H1 (cell line): Measurements from ENCODE around the gene ADNP. TPM values are rescaled to one million over a fixed set of nuclear protein-coding genes. Genes with fewer than 3 reads are reported as not detected.

Experiments
- CTCF ChIA-PET: fragments of 300-600 bp; sonication (Branson Sonifier 250); formaldehyde crosslinking; loops from one replicate; lab custom pipeline; 2021; ENCODE audit not compliant: partially characterized antibody; lab: Charles Lee
- POLR2A ChIA-PET: fragments of 300-600 bp; sonication (Branson Sonifier 250); formaldehyde crosslinking; loops from one replicate; lab custom pipeline; 2021; ENCODE audit warnings: inconsistent platforms; ENCODE audit not compliant: partially characterized antibody; lab: Charles Lee
- DNase-seq, 2 experiments: peaks; one replicate each; pipeline versions ENCODE4 v3.0.0 to v3.0.0-alpha.2; 2010 to 2022; ENCODE audit warnings: low spot score in 2 of 2, low read depth in 1 of 2, mixed read lengths in 1 of 2
- FAIRE-seq: peaks from 2 replicates; lab custom pipeline; 2011; peaks lifted over from hg19 to GRCh38; lab: Jason Lieb, UNC
- H2AFZ ChIP-seq: 2 replicates; pipeline ENCODE4 v1.8.1; 2012; ENCODE audit warnings: low read length, inconsistent platforms
- H2AK5ac ChIP-seq: 2 replicates; pipeline ENCODE4 v1.6.1; 2013; ENCODE audit warnings: low read depth, low read length
- H2BK120ac ChIP-seq: replicated peaks from 2 replicates; pipeline ENCODE3; 2013; ENCODE audit warnings: low read depth, low read length, inconsistent platforms
- H2BK12ac ChIP-seq: 2 replicates; pipeline ENCODE4 v1.6.1; 2013; ENCODE audit warnings: low read depth, low read length
- H2BK15ac ChIP-seq: 2 replicates; pipeline ENCODE4 v1.6.1; 2013; ENCODE audit warnings: low read length
- H2BK20ac ChIP-seq: 2 replicates; pipeline ENCODE4 v1.6.1; 2013; ENCODE audit warnings: low read length
- H2BK5ac ChIP-seq: 2 replicates; pipeline ENCODE4 v1.6.1; 2013; ENCODE audit warnings: low read depth, low read length
- H3K14ac ChIP-seq: 2 replicates; pipeline ENCODE4 v1.6.1; 2013; ENCODE audit warnings: inconsistent platforms; ENCODE audit not compliant: insufficient read length
- H3K18ac ChIP-seq: 2 replicates; pipeline ENCODE4 v1.6.1; 2013; ENCODE audit warnings: low read length; ENCODE audit errors: extremely low read depth
- H3K23ac ChIP-seq: 2 replicates; pipeline ENCODE4 v1.6.1; 2013; ENCODE audit warnings: inconsistent platforms; ENCODE audit not compliant: insufficient read length
- H3K23me2 ChIP-seq: 2 replicates; pipeline ENCODE4 v1.6.1; 2013; ENCODE audit warnings: low read depth, low read length
- H3K27ac ChIP-seq: 2 replicates; pipeline ENCODE4 v1.6.1; 2011; ENCODE audit warnings: low read depth, low read length, inconsistent platforms
- H3K27me3 ChIP-seq, 4 experiments: replicated peaks in 1 of 4; 1 replicate in 1 of 4; 2 replicates in 3 of 4; pipeline versions ENCODE4 v1.6.1 to v1.8.1; 2011 to 2013; ENCODE audit warnings: low read length in 3 of 4, mild to moderate bottlenecking in 3 of 4, inconsistent platforms in 2 of 4, mixed read lengths in 2 of 4, moderate library complexity in 1 of 4; ENCODE audit not compliant: control insufficient read depth in 3 of 4, insufficient read depth in 3 of 4; ENCODE audit errors: extremely low read depth in 1 of 4
- H3K36me3 ChIP-seq, 4 experiments: 2 replicates each; pipeline versions ENCODE4 v1.6.1 to v1.8.1; 2011 to 2013; ENCODE audit warnings: mild to moderate bottlenecking in 4 of 4, low read length in 3 of 4, moderate library complexity in 2 of 4, control low read depth in 1 of 4, inconsistent platforms in 1 of 4; ENCODE audit not compliant: insufficient read depth in 4 of 4, control insufficient read depth in 2 of 4
- H3K4ac ChIP-seq: replicated peaks from 2 replicates; pipeline ENCODE3; 2013; ENCODE audit warnings: low read length, low read depth, mixed read lengths, inconsistent platforms; ENCODE audit not compliant: insufficient read length
- H3K4me1 ChIP-seq, 4 experiments: replicated peaks in 1 of 4; 1 replicate in 1 of 4; 2 replicates in 3 of 4; pipeline versions ENCODE4 v1.6.1 to v1.8.1; 2011 to 2013; ENCODE audit warnings: low read length in 3 of 4, inconsistent platforms in 2 of 4, mixed read lengths in 1 of 4; ENCODE audit not compliant: insufficient read depth in 4 of 4, control insufficient read depth in 3 of 4
- H3K4me2 ChIP-seq, 2 experiments: 2 replicates each; pipeline versions ENCODE4 v1.6.1 to v1.8.1; 2011 to 2013; ENCODE audit warnings: low read depth in 2 of 2, low read length in 2 of 2, control low read depth in 1 of 2, inconsistent platforms in 1 of 2, mild to moderate bottlenecking in 1 of 2; ENCODE audit not compliant: insufficient read depth in 1 of 2
- H3K4me3 ChIP-seq, 4 experiments: fragments of 200-600, 300-600 bp in 1 of 4; sonication (generic), shearing (Covaris generic), sonication (Bioruptor Twin) in 1 of 4; 2 replicates each; pipeline versions ENCODE4 v1.5.1 to v1.8.1; 2011 to 2016; ENCODE audit warnings: low read length in 4 of 4, low read depth in 3 of 4, control low read depth in 2 of 4, inconsistent platforms in 2 of 4, mild to moderate bottlenecking in 2 of 4, mixed read lengths in 1 of 4, moderate library complexity in 1 of 4; ENCODE audit not compliant: insufficient read depth in 2 of 4; ENCODE audit errors: extremely low read depth in 1 of 4
- H3K56ac ChIP-seq: replicated peaks from 2 replicates; pipeline ENCODE3; 2013; ENCODE audit warnings: low read depth, mild to moderate bottlenecking, mixed read lengths, low read length, inconsistent platforms; ENCODE audit not compliant: insufficient read length
- H3K79me1 ChIP-seq: 2 replicates; pipeline ENCODE4 v1.6.1; 2013; ENCODE audit warnings: low read depth, low read length, control low read depth
- H3K79me2 ChIP-seq, 2 experiments: 2 replicates each; pipeline versions ENCODE4 v1.6.1 to v1.8.1; 2012 to 2013; ENCODE audit warnings: low read length in 2 of 2, mild to moderate bottlenecking in 2 of 2, inconsistent platforms in 1 of 2; ENCODE audit not compliant: insufficient read depth in 2 of 2, control insufficient read depth in 1 of 2
- H3K9ac ChIP-seq, 4 experiments: replicated peaks in 1 of 4; 1 replicate in 1 of 4; 2 replicates in 3 of 4; pipeline versions ENCODE4 v1.6.1 to v1.8.1; 2011 to 2013; ENCODE audit warnings: low read depth in 3 of 4, low read length in 3 of 4, control low read depth in 2 of 4, mild to moderate bottlenecking in 2 of 4, moderate library complexity in 2 of 4, inconsistent platforms in 1 of 4; ENCODE audit errors: extremely low read depth in 1 of 4
- H3K9me3 ChIP-seq, 2 experiments: 2 replicates each; pipeline versions ENCODE4 v1.6.1 to v1.8.1; 2012 to 2013; ENCODE audit warnings: mild to moderate bottlenecking in 2 of 2, moderate library complexity in 2 of 2, control low read depth in 1 of 2, inconsistent platforms in 1 of 2, low read depth in 1 of 2, low read length in 1 of 2, mixed read lengths in 1 of 2; ENCODE audit not compliant: insufficient read depth in 2 of 2
- H4K20me1 ChIP-seq, 2 experiments: replicated peaks in 1 of 2; 2 replicates each; pipeline versions ENCODE3 to v1.8.1; 2011 to 2013; ENCODE audit warnings: inconsistent platforms in 2 of 2, low read length in 2 of 2, mild to moderate bottlenecking in 1 of 2; ENCODE audit not compliant: insufficient read depth in 2 of 2, control insufficient read depth in 1 of 2
- H4K5ac ChIP-seq: 2 replicates; pipeline ENCODE4 v1.6.1; 2013; ENCODE audit warnings: low read length, low read depth, mixed read lengths, inconsistent platforms; ENCODE audit not compliant: insufficient read length
- H4K8ac ChIP-seq: 2 replicates; pipeline ENCODE4 v1.8.0; 2013; ENCODE audit warnings: mild to moderate bottlenecking, moderate library complexity, low read length, inconsistent platforms; ENCODE audit not compliant: insufficient read depth; ENCODE audit errors: extremely low read depth
- H4K91ac ChIP-seq: replicated peaks from 2 replicates; pipeline ENCODE3; 2013; ENCODE audit warnings: low read length, mixed read lengths, inconsistent platforms; ENCODE audit not compliant: insufficient read length
- JUND ChIP-seq: IDR thresholded peaks from 2 replicates; pipeline ENCODE4 v1.6.1; 2011; ENCODE audit warnings: mild to moderate bottlenecking, improper control_type of control experiment, low read length
- MAFK ChIP-seq: IDR thresholded peaks from 2 replicates; pipeline ENCODE4 v1.6.1; 2012; ENCODE audit warnings: low read depth, mild to moderate bottlenecking, improper control_type of control experiment, low read length
- MAX ChIP-seq: IDR thresholded peaks from 2 replicates; pipeline ENCODE4 v1.6.1; 2012; ENCODE audit warnings: inconsistent platforms
- SUZ12 ChIP-seq: fragments of 200-600 bp; sonication (generic); IDR thresholded peaks from 2 replicates; pipeline ENCODE4 v1.6.1; 2012; ENCODE audit warnings: mild to moderate bottlenecking, inconsistent platforms, low read length, moderate library complexity, mixed read lengths
- TBP ChIP-seq: IDR thresholded peaks from 2 replicates; pipeline ENCODE4 v1.6.1; 2011; ENCODE audit warnings: low read depth, low read length, improper control_type of control experiment
- YY1 ChIP-seq: IDR thresholded peaks from 2 replicates; pipeline ENCODE4 v1.6.1; 2011; ENCODE audit warnings: low read depth, mild to moderate bottlenecking, low read length
- ZNF274 ChIP-seq: IDR thresholded peaks from 2 replicates; pipeline ENCODE4 v1.7.0; 2012; ENCODE audit warnings: low read length, borderline replicate concordance; ENCODE audit errors: extremely low read depth
- WGBS, 2 experiments: shearing (Covaris generic) in 1 of 2; methylation state at CpG; one replicate each; pipeline versions ENCODE4 v1.1.6 to v1.1.7; 2013 to 2015; ENCODE audit warnings: low lambda C conversion rate in 2 of 2, mixed read lengths in 2 of 2, inconsistent platforms in 1 of 2, low coverage in 1 of 2, missing lambda C conversion rate in 1 of 2; ENCODE audit not compliant: insufficient replicate concordance in 2 of 2, insufficient coverage in 1 of 2, insufficient read length in 1 of 2; ENCODE audit errors: extremely low coverage in 1 of 2, missing lambda C conversion rate in 1 of 2; 5-methylcytosine and 5-hydroxymethylcytosine counted together
- polyA plus RNA-seq, 7 experiments: library from polyadenylated mRNA; depleted of rRNA in 3 of 7; stranded (reverse) in 5 of 7; unstranded in 2 of 7; fragments of >200 nt in 5 of 7; fragments of 200-250 nt in 2 of 7; gene quantifications; 1 replicate in 5 of 7; 2 replicates in 1 of 7; 4 replicates in 1 of 7; pipeline versions ENCODE4 v1.2.1 to v1.2.3, GENCODE V29; 2011 to 2013; ENCODE audit warnings: missing spikeins in 2 of 7, mixed read lengths in 2 of 7
- total RNA-seq: library from RNA; stranded (reverse); fragmentation: NEBNext Ultra II Directional; extraction: Animal tissue kit (Norgen Biotek cat#: 25700); gene quantifications from 2 replicates; pipeline ENCODE4 v1.2.1, GENCODE V29; 2021

Gene ADNP
- total and polyA plus RNA-seq, 2 of the 8 experiments (the other 6 are each of a cell fraction or from before 2014, with no cell fraction given), result 31.6 to 123 TPM

DNA sequence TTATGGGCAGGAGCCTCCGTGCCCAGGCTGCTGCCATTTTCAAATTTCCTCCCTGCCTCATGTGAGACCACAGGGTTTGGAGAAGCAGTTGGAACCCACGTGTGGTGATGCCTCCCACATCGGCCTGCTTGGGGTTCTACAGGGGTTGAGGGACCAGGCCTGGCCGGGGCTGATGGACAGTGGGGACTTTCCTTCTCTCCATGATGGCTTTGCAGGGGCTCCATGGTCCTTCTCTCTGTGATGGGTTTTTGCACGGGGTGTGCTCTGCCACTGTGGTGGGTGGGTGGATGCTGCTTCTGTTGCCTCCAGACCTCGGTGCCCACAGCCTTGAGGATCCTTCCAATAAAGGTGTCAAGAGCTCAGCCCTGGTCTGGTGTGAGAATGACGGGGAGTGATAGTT, 54.4 kb downstream of the ADNP start:
- no peak overlapping the region for H3K14ac ChIP-seq
- no peak overlapping the region for H3K4ac ChIP-seq
- no peaks in the 10 kb centered on the region for H3K27me3 ChIP-seq
- H3K36me3 ChIP-seq, result peaks cover 0 to 8% (median under 1%) of the 10 kb centered on the region in 4 experiments; a peak in 2 of 8 replicates
- H2BK15ac ChIP-seq, result no peak overlapping the region
- no peak overlapping the region for H2BK120ac ChIP-seq
- ChIA-PET CTCF (interaction anchor here (1.1 kb wide), 2 partner anchors 11 to 33 kb away, joined by 3 to 4 read pairs; no protein-coding TSS in a partner anchor), POLR2A (interaction anchor here (1.8 to 7.9 kb wide), 2 partner anchors 10 to 52 kb away, joined by 8 to 87 read pairs; no protein-coding TSS in a partner anchor)
- 89% methylated on average over 7 of the region's 7 CpGs; no CpG with 5 or more reads in 1 of the 2 experiments for WGBS, 2 experiments
- no peaks in the 10 kb centered on the region for H3K79me2 ChIP-seq
- no peak overlapping the region for H3K23ac ChIP-seq
- no peak overlapping the region for H3K27ac ChIP-seq
- no peak overlapping the region for H2BK12ac ChIP-seq
- no peaks in the 10 kb centered on the region for H3K9me3 ChIP-seq
- H4K8ac ChIP-seq, result no peak overlapping the region
- peaks cover 0 to 10% (median 0%) of the 10 kb centered on the region in 4 experiments; a peak in 3 of 7 replicates for H3K4me1 ChIP-seq
- H3K18ac ChIP-seq, result no peak overlapping the region
- H4K20me1 ChIP-seq, result peaks cover 0 to 1% of the 10 kb centered on the region in 2 experiments
- H2AFZ ChIP-seq, result no peak overlapping the region
- no peaks in the 10 kb centered on the region for H3K23me2 ChIP-seq
- H3K4me2 ChIP-seq, result no peak overlapping the region
- H3K79me1 ChIP-seq, result no peaks in the 10 kb centered on the region
- no peak overlapping the region for H2BK5ac ChIP-seq
- H3K9ac ChIP-seq, result no peak overlapping the region
- H2AK5ac ChIP-seq, result no peak overlapping the region
- H4K5ac ChIP-seq, result no peak overlapping the region
- no peak overlapping the region for H3K56ac ChIP-seq
- no peak for DNase-seq
- H3K4me3 ChIP-seq, result no peak overlapping the region
- no peak overlapping the region for H4K91ac ChIP-seq
- no peak for FAIRE-seq
- no peak overlapping the region for H2BK20ac ChIP-seq
- TF ChIP-seq MAX (no peak), SUZ12 (no peak), MAFK (no peak), ZNF274 (no peak), JUND (no peak), TBP (no peak), YY1 (no peak)
